ENCODE data around the gene LRR1.
"Not testable (repeated sequence)": the region's sequence is repeated elsewhere in the genome, so short reads cannot be mapped to it uniquely, and the experiment has no call there.

LRR1 gene

GRCh38 chr14:49598485-49599300 lies at the start of gene LRR1:
TSS of gene LRR1 (plus strand) at chr14:49598940. CDS start at chr14:49599021, 81 bp downstream.
- DNase-seq (ENCODE audit: low spot score) = peak; percentile 52

- no peak for DNase-seq (ENCODE audit: low spot score)
These were observed 49.3 kb upstream of the LRR1 start for GRCh38 chr14:49549446-49549845.

GRCh38 chr14:49549881-49550280 lies 48.9 kb upstream of the LRR1 start:
- DNase-seq (ENCODE audit: low spot score) = no peak

- peak; percentile 13 for DNase-seq (ENCODE audit: low spot score)
These were observed 48.2 kb upstream of the LRR1 start for GRCh38 chr14:49550286-49551184.

GRCh38 chr14:49551569-49551968 lies 47.2 kb upstream of the LRR1 start:
- DNase-seq (ENCODE audit: low spot score) = no peak

- DNase-seq (ENCODE audit: low spot score) = no peak
These were observed 45.6 kb upstream of the LRR1 start for GRCh38 chr14:49553106-49553505.

- no peak for DNase-seq (ENCODE audit: low spot score)
These were observed 44.8 kb upstream of the LRR1 start for GRCh38 chr14:49553892-49554291.

- DNase-seq (ENCODE audit: low spot score) = no peak
These were observed 38.6 kb upstream of the LRR1 start for GRCh38 chr14:49559979-49560768.

- no peak for DNase-seq (ENCODE audit: low spot score)
These were observed 32.0 kb upstream of the LRR1 start for GRCh38 chr14:49566714-49567113.

GRCh38 chr14:49569281-49569680 lies 29.5 kb upstream of the LRR1 start:
- DNase-seq (ENCODE audit: low spot score) = no peak

GRCh38 chr14:49574038-49574437 lies 24.7 kb upstream of the LRR1 start:
- DNase-seq (ENCODE audit: low spot score) = no peak

GRCh38 chr14:49578141-49578540 lies 20.6 kb upstream of the LRR1 start:
- no peak for DNase-seq (ENCODE audit: low spot score)

GRCh38 chr14:49579841-49580240 lies 18.9 kb upstream of the LRR1 start:
- no peak for DNase-seq (ENCODE audit: low spot score)

GRCh38 chr14:49581209-49582112 lies 17.3 kb upstream of the LRR1 start:
- no peak for DNase-seq (ENCODE audit: low spot score)

GRCh38 chr14:49582113-49582977 lies 16.4 kb upstream of the LRR1 start:
- no peak for DNase-seq (ENCODE audit: low spot score)

- no peak for DNase-seq (ENCODE audit: low spot score)
These were observed 15.1 kb upstream of the LRR1 start for GRCh38 chr14:49583629-49584028.

- DNase-seq (ENCODE audit: low spot score) = no peak
These were observed 14.7 kb upstream of the LRR1 start for GRCh38 chr14:49584058-49584457.

GRCh38 chr14:49584981-49585640 lies 13.6 kb upstream of the LRR1 start:
- not testable (repeated sequence) for DNase-seq (ENCODE audit: low spot score)

GRCh38 chr14:49585803-49586672 lies 12.7 kb upstream of the LRR1 start, which contains the start of gene RPS29:
TSS of gene RPS29 (minus strand) at chr14:49586380. CDS start at chr14:49586346, 34 bp downstream.
- peak; percentile 62 for DNase-seq (ENCODE audit: low spot score)
